Loucy (cell line): ENCODE results near the gene CRABP2.

Experiments
- H2AFZ ChIP-seq: fragments of 200-600 bp; sonication (generic); 2 replicates; pipeline ENCODE4 v1.6.0; 2016; ENCODE audit warnings: antibody characterized with exemption, mild to moderate bottlenecking, low read length, moderate library complexity
- H3F3A ChIP-seq: fragments of 200-600 bp; 2 replicates; pipeline ENCODE4 v1.6.0; 2016; ENCODE audit warnings: antibody characterized with exemption, low read depth, mild to moderate bottlenecking
- H3K27me3 ChIP-seq: fragments of 200-600 bp; sonication (generic); 2 replicates; pipeline ENCODE4 v1.6.1; 2014; ENCODE audit warnings: low read length, mild to moderate bottlenecking; ENCODE audit not compliant: insufficient read depth, poor library complexity, severe bottlenecking
- H3K36me3 ChIP-seq: fragments of 200-600 bp; sonication (generic); 2 replicates; pipeline ENCODE4 v1.6.1; 2016; ENCODE audit warnings: low read length; ENCODE audit not compliant: insufficient read depth
- H3K4me1 ChIP-seq: fragments of 200-600 bp; sonication (generic); 2 replicates; pipeline ENCODE4 v1.5.1; 2014; ENCODE audit warnings: low read length, mild to moderate bottlenecking; ENCODE audit not compliant: insufficient read depth, poor library complexity, severe bottlenecking
- H3K4me2 ChIP-seq: fragments of 200-600 bp; sonication (generic); 2 replicates; pipeline ENCODE4 v1.6.0; 2014; ENCODE audit warnings: antibody characterized with exemption, low read length, low read depth, mild to moderate bottlenecking; ENCODE audit not compliant: poor library complexity, severe bottlenecking
- H3K4me3 ChIP-seq: fragments of 200-600 bp; sonication (generic); 2 replicates; pipeline ENCODE4 v1.5.1; 2014; ENCODE audit warnings: low read length, mild to moderate bottlenecking, mixed read lengths; ENCODE audit not compliant: poor library complexity, severe bottlenecking
- H3K79me2 ChIP-seq: fragments of 200-600 bp; sonication (generic); 2 replicates; pipeline ENCODE4 v1.6.1; 2014; ENCODE audit warnings: low read length; ENCODE audit not compliant: insufficient read depth
- H3K9ac ChIP-seq: fragments of 200-600 bp; sonication (generic); 2 replicates; pipeline ENCODE4 v1.6.0; 2014; ENCODE audit warnings: mild to moderate bottlenecking, low read depth, low read length, moderate library complexity; ENCODE audit not compliant: poor library complexity, severe bottlenecking
- H3K9me2 ChIP-seq: fragments of 200-600 bp; sonication (generic); replicated peaks from 2 replicates; pipeline ENCODE4 v1.6.1; 2016; ENCODE audit warnings: low read depth, low read length, mixed read lengths
- H3K9me3 ChIP-seq: fragments of 200-600 bp; sonication (generic); 2 replicates; pipeline ENCODE4 v1.6.1; 2014; ENCODE audit warnings: mild to moderate bottlenecking, antibody characterized with exemption, low read length, low read depth; ENCODE audit not compliant: insufficient read depth
- H4K20me1 ChIP-seq: fragments of 200-600 bp; sonication (generic); 2 replicates; pipeline ENCODE4 v1.6.0; 2014; ENCODE audit warnings: antibody characterized with exemption, low read length, mild to moderate bottlenecking; ENCODE audit not compliant: insufficient read depth, poor library complexity, severe bottlenecking
- EZH2phosphoT487 ChIP-seq: fragments of 200-600 bp; IDR thresholded peaks from 2 replicates; pipeline ENCODE4 v1.6.1; 2018; ENCODE audit warnings: antibody characterized with exemption, mild to moderate bottlenecking, moderate library complexity, borderline replicate concordance
- TF ChIP-seq, protein P1 (sequence below): fragments of 200-600 bp; sonication (generic); conservative IDR thresholded peaks from 2 replicates; pipeline ENCODE4 v1.5.1; 2014; ENCODE audit warnings: mild to moderate bottlenecking, antibody characterized with exemption, low read length

The CRABP2 gene

DNA sequence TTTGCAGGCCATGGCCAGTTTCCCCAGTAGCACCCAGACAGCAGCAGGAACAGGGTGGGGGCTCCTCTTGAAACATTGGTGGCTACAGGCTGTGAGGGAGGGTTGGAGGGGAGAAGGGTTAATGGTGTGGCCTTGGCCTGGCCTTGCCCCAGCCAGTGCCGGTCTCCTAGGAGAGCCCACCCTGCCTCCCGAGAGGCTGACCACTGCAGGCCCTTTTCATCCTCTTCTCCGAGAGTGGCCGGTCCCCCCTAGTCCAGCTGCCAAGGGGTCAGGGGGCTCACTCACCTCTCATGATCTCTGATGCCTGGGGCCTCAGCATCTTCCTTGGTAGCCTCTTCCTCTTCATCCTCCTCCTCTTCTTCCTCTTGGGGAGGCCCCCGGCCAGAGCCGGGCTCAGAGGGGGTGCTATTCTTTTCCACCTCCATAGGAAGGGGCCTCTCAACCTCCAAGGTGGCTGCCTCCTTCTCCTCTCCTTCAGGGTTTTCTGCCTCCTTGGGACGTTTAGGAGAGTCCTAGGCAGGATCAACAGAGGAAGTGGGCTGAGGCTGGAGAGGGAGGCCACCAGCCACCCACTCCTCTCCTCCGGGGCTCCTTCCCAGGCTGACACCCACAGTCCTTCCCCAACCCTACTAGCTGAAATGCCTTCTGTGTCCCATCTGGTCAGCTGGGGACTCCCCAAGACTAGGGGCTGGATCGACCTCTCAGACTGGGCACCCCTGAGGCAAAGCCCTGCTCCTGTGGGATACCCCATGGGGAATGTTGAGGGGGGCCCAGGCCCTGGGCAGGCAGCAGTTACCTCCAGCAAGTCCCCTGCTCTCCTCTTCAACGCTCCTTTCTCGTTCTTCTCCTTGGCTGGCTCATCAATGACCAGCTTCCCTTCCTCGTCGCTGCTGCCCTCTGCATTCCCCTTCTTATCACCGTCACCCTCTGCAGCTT is 38.3 kb upstream of the CRABP2 start:
- Histone ChIP-seq H4K20me1 (peaks cover 42% of the 10 kb centered on the region), H3K4me2 (no peak overlapping the region), H3K36me3 (peaks cover 37% of the 10 kb centered on the region; the same call in 1 of the 2 replicates), H3K9me3 (no peaks in the 10 kb centered on the region), H3K4me3 (no peak overlapping the region), H3K9me2 (no peaks in the 10 kb centered on the region), H2AFZ (no peak overlapping the region), H3K79me2 (peaks cover 75% of the 10 kb centered on the region), H3F3A (peaks cover 19% of the 10 kb centered on the region; the same call in 1 of the 2 replicates), H3K9ac (no peak overlapping the region), H3K27me3 (no peaks in the 10 kb centered on the region), H3K4me1 (peaks cover 40% of the 10 kb centered on the region)
- TF ChIP-seq, protein P1, sequence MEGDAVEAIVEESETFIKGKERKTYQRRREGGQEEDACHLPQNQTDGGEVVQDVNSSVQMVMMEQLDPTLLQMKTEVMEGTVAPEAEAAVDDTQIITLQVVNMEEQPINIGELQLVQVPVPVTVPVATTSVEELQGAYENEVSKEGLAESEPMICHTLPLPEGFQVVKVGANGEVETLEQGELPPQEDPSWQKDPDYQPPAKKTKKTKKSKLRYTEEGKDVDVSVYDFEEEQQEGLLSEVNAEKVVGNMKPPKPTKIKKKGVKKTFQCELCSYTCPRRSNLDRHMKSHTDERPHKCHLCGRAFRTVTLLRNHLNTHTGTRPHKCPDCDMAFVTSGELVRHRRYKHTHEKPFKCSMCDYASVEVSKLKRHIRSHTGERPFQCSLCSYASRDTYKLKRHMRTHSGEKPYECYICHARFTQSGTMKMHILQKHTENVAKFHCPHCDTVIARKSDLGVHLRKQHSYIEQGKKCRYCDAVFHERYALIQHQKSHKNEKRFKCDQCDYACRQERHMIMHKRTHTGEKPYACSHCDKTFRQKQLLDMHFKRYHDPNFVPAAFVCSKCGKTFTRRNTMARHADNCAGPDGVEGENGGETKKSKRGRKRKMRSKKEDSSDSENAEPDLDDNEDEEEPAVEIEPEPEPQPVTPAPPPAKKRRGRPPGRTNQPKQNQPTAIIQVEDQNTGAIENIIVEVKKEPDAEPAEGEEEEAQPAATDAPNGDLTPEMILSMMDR: no peak
- TF ChIP-seq EZH2phosphoT487: no peak

DNA sequence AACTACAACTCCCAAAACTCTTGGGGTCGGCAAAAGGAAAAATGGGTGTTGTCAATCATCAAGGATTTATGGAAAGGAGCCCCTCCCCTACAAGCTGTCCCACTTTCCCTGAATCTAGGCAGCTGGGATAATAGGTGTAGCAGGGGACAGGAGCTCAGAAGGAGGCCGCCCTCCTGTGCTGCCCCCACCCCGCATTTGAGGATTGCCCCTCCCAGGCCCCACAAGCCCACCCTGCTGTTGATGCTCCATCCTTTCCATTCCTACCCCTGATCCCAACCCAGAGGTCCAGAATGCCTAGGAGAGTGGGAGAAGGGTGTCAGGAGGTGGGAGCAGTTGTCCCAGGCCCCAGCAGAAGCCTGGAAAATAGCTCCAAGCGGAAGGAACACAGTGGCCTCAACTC is 37.4 kb upstream of the CRABP2 start:
- H3K4me2 ChIP-seq: no peak overlapping the region

DNA sequence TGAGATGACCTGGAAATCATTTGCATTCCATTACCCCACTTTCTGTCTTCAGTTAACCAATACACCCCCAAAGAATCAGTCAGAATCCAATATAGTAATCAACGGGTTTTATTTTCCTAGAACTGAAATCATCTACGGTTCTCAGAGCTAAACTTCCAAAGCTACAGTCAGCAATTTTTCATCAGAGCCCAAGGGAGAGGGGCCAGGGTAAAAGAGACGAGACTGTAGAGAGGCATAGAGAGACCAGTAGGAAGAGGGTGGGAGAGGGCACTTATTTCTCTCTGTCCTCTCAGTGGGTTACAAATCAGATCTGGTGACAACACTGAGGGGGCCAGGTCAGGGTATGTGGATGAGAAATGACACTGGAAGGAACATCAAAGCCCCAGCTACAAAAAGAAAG is 36.6 kb upstream of the CRABP2 start:
- Histone ChIP-seq H3F3A (peaks cover 19% of the 10 kb centered on the region; the same call in 1 of the 2 replicates), H3K4me3 (peak overlapping the region; percentile 61), H3K9me2 (no peaks in the 10 kb centered on the region), H4K20me1 (peaks cover 28% of the 10 kb centered on the region), H3K9ac (peak overlapping the region; percentile 64), H3K4me2 (peak overlapping the region; percentile 81), H3K4me1 (peaks cover 33% of the 10 kb centered on the region), H3K79me2 (peaks cover 59% of the 10 kb centered on the region), H3K27me3 (no peaks in the 10 kb centered on the region), H3K36me3 (peaks cover 37% of the 10 kb centered on the region; the same call in 1 of the 2 replicates), H2AFZ (no peak overlapping the region), H3K9me3 (no peaks in the 10 kb centered on the region)
- TF ChIP-seq, protein P1: no peak
- no peak for TF ChIP-seq EZH2phosphoT487

More for the DNA sequence above, 37.4 kb upstream of the CRABP2 start:
- Histone ChIP-seq H3K27me3 (no peaks in the 10 kb centered on the region), H3F3A (peaks cover 19% of the 10 kb centered on the region; the same call in 1 of the 2 replicates), H3K36me3 (peaks cover 37% of the 10 kb centered on the region; the same call in 1 of the 2 replicates), H3K9ac (no peak overlapping the region), H3K9me2 (no peaks in the 10 kb centered on the region), H3K4me1 (peaks cover 39% of the 10 kb centered on the region), H4K20me1 (peaks cover 34% of the 10 kb centered on the region), H3K79me2 (peaks cover 67% of the 10 kb centered on the region), H2AFZ (no peak overlapping the region), H3K9me3 (no peaks in the 10 kb centered on the region), H3K4me3 (no peak overlapping the region)
- TF ChIP-seq, protein P1: no peak
- TF ChIP-seq EZH2phosphoT487: no peak
